ENCODE data around the gene GLI3. TPM values are rescaled to one million over a fixed set of nuclear protein-coding genes. Genes with fewer than 3 reads are reported as not detected.

Gene GLI3
- total RNA-seq, 1 experiment from 2014 or later, result 45.0 TPM

- H3K27me3 Mint-ChIP-seq (ENCODE audit: low read depth), result no peaks in the 10 kb centered on the region
- Histone ChIP-seq H4K5ac (ENCODE audit: insufficient read length, low read depth, low read length) (no peak overlapping the region), H3K79me2 (ENCODE audit: insufficient read depth, low read length) (no peaks in the 10 kb centered on the region)
Measured at GRCh38 chr7:41994746-41995110, 242.3 kb downstream of the GLI3 start.

More at GRCh38 chr7:41994746-41995110, 242.3 kb downstream of the GLI3 start:
- no peak overlapping the region for H3K23ac ChIP-seq (ENCODE audit: insufficient read length, low read depth, low read length)
- no peak for DNase-seq
- H2BK12ac ChIP-seq (ENCODE audit: insufficient read length, low read depth, low read length), result no peak overlapping the region
- no peak overlapping the region for H3K18ac ChIP-seq (ENCODE audit: insufficient read length, low read depth, low read length)
- WGBS (ENCODE audit: extremely low coverage, insufficient read length, low lambda C conversion rate), result no CpG with 5 or more reads among the region's 4 CpGs
- no peak overlapping the region for H3T11ph ChIP-seq (ENCODE audit: low read length)
- H3K9me3 ChIP-seq (ENCODE audit: control insufficient read depth, low read depth, low read length), result no peaks in the 10 kb centered on the region
- no peak overlapping the region for H2AFZ ChIP-seq (ENCODE audit: low read length)
- H3K4me1 ChIP-seq (ENCODE audit: insufficient read depth, low read length), result no peaks in the 10 kb centered on the region
- H2BK15ac ChIP-seq (ENCODE audit: low read depth, low read length), result no peak overlapping the region
- Mint-ChIP-seq H3K36me3 (ENCODE audit: insufficient read depth in 1 of 3, low read depth in 3 of 3) (peaks cover 0 to 7% (median 4%) of the 10 kb centered on the region in 3 experiments; a peak in 2 of 7 replicates), H3K9me3 (no peaks in the 10 kb centered on the region), H3K27ac (no peak overlapping the region), H3K4me1 (peaks cover 5 to 6% of the 10 kb centered on the region in 2 experiments; a peak in 2 of 4 replicates), H3K4me3 (no peak overlapping the region)
- H3K27me3 ChIP-seq (ENCODE audit: insufficient read depth, low read length), result no peaks in the 10 kb centered on the region
- H2BK120ac ChIP-seq (ENCODE audit: low read depth, low read length, poor library complexity, severe bottlenecking), result no peak overlapping the region
- no peaks in the 10 kb centered on the region for H3K79me1 ChIP-seq (ENCODE audit: insufficient read depth, low read depth, low read length, poor library complexity, severe bottlenecking)
- H3K9ac ChIP-seq (ENCODE audit: extremely low read depth, insufficient read length, low read length), result no peak overlapping the region
- H3K14ac ChIP-seq (ENCODE audit: insufficient read depth, low read length), result no peak overlapping the region
- H4K20me1 ChIP-seq (ENCODE audit: control insufficient read depth, insufficient read depth, insufficient read length), result no peaks in the 10 kb centered on the region
- H3K4ac ChIP-seq (ENCODE audit: low read depth, low read length), result no peak overlapping the region
- no peak overlapping the region for H3K27ac ChIP-seq (ENCODE audit: insufficient read length, low read depth, low read length)
- no peak overlapping the region for H2AK5ac ChIP-seq (ENCODE audit: insufficient read length, low read length)
- H3K56ac ChIP-seq (ENCODE audit: insufficient read length, low read depth, low read length), result no peak overlapping the region
- no peak overlapping the region for H4K91ac ChIP-seq (ENCODE audit: insufficient read length, low read depth, low read length)
- no peak overlapping the region for H4K8ac ChIP-seq (replicated peaks; ENCODE audit: insufficient read length, low read depth, low read length)
- no peak overlapping the region for H2BK5ac ChIP-seq (ENCODE audit: insufficient read length, low read length)
- no peak overlapping the region for H3K4me2 ChIP-seq (ENCODE audit: insufficient read depth, insufficient read length, low read length)
- no peak for TF ChIP-seq CTCF (conservative IDR thresholded peaks at IDR 0.05)
- H3K23me2 ChIP-seq (ENCODE audit: insufficient read length, low read depth, low read length, poor library complexity, severe bottlenecking), result no peaks in the 10 kb centered on the region
- no peak overlapping the region for H2BK20ac ChIP-seq (ENCODE audit: low read depth, low read length, poor library complexity, severe bottlenecking)
